ENCODE results near the gene RNASE13. TPM values are rescaled to one million over a fixed set of nuclear protein-coding genes. Genes with fewer than 3 reads are reported as not detected.

RNASE13 gene
- total RNA-seq, 1 donor from 2014 or later, result not detected

- no peaks in the 10 kb centered on the region for H3K9me3 Mint-ChIP-seq
- H3K27ac Mint-ChIP-seq, result no peak overlapping the region
- no peaks in the 10 kb centered on the region for H3K36me3 Mint-ChIP-seq
- no peak for DNase-seq (ENCODE audit: extremely low spot score, unreplicated experiment)
- TF ChIP-seq, protein P1, sequence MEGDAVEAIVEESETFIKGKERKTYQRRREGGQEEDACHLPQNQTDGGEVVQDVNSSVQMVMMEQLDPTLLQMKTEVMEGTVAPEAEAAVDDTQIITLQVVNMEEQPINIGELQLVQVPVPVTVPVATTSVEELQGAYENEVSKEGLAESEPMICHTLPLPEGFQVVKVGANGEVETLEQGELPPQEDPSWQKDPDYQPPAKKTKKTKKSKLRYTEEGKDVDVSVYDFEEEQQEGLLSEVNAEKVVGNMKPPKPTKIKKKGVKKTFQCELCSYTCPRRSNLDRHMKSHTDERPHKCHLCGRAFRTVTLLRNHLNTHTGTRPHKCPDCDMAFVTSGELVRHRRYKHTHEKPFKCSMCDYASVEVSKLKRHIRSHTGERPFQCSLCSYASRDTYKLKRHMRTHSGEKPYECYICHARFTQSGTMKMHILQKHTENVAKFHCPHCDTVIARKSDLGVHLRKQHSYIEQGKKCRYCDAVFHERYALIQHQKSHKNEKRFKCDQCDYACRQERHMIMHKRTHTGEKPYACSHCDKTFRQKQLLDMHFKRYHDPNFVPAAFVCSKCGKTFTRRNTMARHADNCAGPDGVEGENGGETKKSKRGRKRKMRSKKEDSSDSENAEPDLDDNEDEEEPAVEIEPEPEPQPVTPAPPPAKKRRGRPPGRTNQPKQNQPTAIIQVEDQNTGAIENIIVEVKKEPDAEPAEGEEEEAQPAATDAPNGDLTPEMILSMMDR (conservative IDR thresholded peaks at IDR 0.05), result no peak
- H3K4me1 Mint-ChIP-seq (ENCODE audit: unreplicated experiment), result peaks cover 10% of the 10 kb centered on the region
- peaks cover 4% of the 10 kb centered on the region for H3K27me3 Mint-ChIP-seq
- H3K4me3 Mint-ChIP-seq, result no peak overlapping the region
These were observed 4.1 kb downstream of the RNASE13 start for GRCh38 chr14:21030531-21030930.

DNA sequence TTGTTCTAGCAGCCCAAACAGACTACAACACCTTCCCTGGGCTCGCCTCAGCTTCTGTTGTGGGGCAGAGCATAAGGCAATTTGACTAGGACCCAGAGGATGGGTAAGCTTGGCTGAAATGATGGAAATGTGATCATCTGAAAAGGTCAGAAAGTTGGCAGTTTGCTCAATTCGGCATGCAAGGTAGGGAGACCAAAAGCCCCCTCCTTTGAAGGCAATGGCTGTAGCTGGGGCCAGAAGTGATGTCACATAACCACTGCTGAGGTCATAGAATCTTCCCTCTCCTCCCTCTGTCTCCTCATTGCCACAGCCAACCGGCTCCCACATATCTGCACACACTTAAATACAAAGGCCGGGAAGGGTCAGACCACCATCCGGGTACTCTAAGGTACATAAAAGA is 4.7 kb downstream of the RNASE13 start, which contains the start of gene TPPP2:
TSS of gene TPPP2 (plus strand) at position 301 of the 400 bp plus-strand sequence. CDS start 365 bp downstream, outside the sequence.
- TF ChIP-seq, protein P1 (conservative IDR thresholded peaks at IDR 0.05), result no peak
- Mint-ChIP-seq H3K4me1 (ENCODE audit: unreplicated experiment) (peaks cover 10% of the 10 kb centered on the region), H3K27me3 (peaks cover 4% of the 10 kb centered on the region), H3K9me3 (no peaks in the 10 kb centered on the region), H3K27ac (no peak within 1 kb of the TSS), H3K36me3 (no peaks in the 10 kb centered on the region), H3K4me3 (no peak within 1 kb of the TSS)
- DNase-seq (ENCODE audit: extremely low spot score, unreplicated experiment), result no peak

DNA sequence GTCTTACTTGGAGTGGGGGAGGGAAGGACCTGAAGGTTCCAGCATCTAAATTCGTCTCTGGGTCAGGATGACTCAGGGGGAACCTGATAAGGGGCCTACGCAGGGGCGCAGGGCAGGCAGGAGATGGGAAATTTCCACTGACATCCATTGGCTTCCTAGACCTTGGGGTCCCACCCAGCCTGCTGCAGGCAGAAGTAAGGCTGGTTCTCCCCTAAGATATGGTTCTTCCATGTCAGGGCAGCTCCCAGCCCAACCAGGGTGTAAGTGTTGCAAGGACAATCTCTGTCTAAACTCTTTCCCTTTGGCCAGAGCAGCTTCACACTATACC is 7.7 kb downstream of the RNASE13 start:
- H3K27me3 Mint-ChIP-seq, result peaks cover 8% of the 10 kb centered on the region
- TF ChIP-seq, protein P1 (conservative IDR thresholded peaks at IDR 0.05), result no peak
- no peak for DNase-seq (ENCODE audit: extremely low spot score, unreplicated experiment)
- H3K27ac Mint-ChIP-seq, result peak overlapping the region; percentile 61
- peaks cover 4% of the 10 kb centered on the region for H3K36me3 Mint-ChIP-seq
- H3K4me1 Mint-ChIP-seq (ENCODE audit: unreplicated experiment), result peaks cover 21% of the 10 kb centered on the region
- no peaks in the 10 kb centered on the region for H3K9me3 Mint-ChIP-seq
- peak overlapping the region; percentile 76 for H3K4me3 Mint-ChIP-seq

- TF ChIP-seq, protein P1 (conservative IDR thresholded peaks at IDR 0.05), result no peak
- no peak for DNase-seq (ENCODE audit: extremely low spot score, unreplicated experiment)
- H3K27ac Mint-ChIP-seq, result peak overlapping the region; percentile 61
- H3K9me3 Mint-ChIP-seq, result no peaks in the 10 kb centered on the region
- peaks cover 4% of the 10 kb centered on the region for H3K36me3 Mint-ChIP-seq
- H3K4me1 Mint-ChIP-seq (ENCODE audit: unreplicated experiment), result peaks cover 21% of the 10 kb centered on the region
- H3K27me3 Mint-ChIP-seq, result peaks cover 8% of the 10 kb centered on the region
- peak overlapping the region; percentile 91 for H3K4me3 Mint-ChIP-seq
These were observed 8.2 kb downstream of the RNASE13 start for GRCh38 chr14:21026274-21026987.

DNA sequence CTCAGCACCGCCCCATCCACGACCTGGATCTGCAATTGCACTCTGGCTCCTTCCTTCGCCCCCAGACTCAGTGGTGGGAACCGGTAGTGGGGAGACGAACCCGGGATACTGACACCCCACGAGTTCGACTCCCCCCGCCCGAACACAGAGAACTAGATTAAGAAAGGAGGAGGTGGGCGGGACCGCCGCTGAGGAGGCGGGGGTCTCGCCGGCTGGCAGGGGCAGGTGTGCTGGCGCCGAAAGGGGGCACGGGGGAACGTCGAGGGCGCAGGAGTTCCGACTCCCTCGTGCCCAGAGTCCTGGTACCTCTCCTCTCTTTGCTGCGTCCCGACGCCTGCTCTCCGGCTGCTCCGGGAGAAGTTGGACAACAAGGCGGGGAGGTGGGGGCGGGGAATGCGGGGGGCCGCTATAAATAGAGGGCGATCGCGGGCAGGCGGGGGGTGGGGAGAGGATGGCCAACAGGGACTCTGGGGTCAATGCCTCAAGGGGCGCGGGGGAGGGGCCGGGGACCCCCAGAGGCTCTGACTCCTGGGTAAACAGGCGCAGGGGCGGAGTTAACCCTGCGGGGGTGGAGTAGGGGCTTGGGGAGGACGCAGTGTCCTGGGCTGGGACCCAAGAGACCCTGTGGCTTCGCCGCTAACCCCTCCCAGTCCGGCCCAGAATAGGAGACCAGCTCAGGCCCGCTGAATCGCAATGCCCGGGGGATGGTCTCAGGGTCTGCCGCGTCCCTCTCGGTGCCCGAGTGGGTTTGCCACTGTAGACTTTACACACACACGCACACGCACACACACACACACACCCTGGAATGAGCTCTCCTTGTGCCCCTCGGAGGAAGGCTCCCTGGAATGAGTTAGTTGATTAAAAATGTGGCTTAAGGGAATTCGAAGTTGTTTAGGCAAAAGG is 9.0 kb downstream of the RNASE13 start:
- Mint-ChIP-seq H3K27me3 (peaks cover 8% of the 10 kb centered on the region), H3K4me3 (peak overlapping the region; percentile 91), H3K9me3 (no peaks in the 10 kb centered on the region), H3K36me3 (peaks cover 8% of the 10 kb centered on the region), H3K27ac (peak overlapping the region; percentile 56), H3K4me1 (ENCODE audit: unreplicated experiment) (peaks cover 25% of the 10 kb centered on the region)
- no peak for DNase-seq (ENCODE audit: extremely low spot score, unreplicated experiment)
- TF ChIP-seq, protein P1 (conservative IDR thresholded peaks at IDR 0.05), result no peak

All from type B pancreatic cell (in vitro differentiated cells).